Smooth muscle cell of the brain vasculature (primary cell): ENCODE measurements around the gene UST.

Experiments
- DNase-seq: peaks from one replicate; pipeline ENCODE4 v3.0.0-alpha.2; 2012; ENCODE audit warnings: low read depth, low spot score

The UST gene

DNA sequence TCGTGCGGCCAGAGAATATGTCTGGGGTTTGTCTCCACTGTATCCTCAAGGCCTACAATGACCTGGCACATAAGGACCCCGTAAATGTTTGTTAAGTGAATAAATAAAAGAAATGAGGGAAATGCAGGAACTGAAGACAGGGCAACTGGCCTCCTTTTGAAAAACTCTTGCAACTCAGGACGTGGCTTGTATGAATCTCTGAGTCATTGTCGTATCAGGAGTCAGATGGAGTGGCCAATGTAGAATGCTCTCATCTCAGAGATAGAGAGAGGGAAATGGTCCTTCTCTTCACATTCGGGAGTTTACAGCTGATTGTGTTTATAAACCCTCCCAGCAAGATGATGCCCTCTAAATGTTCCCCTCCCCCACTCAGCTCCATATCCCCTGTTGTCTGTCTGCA lies 57.1 kb downstream of the UST start:
- DNase-seq, result no peak

DNA sequence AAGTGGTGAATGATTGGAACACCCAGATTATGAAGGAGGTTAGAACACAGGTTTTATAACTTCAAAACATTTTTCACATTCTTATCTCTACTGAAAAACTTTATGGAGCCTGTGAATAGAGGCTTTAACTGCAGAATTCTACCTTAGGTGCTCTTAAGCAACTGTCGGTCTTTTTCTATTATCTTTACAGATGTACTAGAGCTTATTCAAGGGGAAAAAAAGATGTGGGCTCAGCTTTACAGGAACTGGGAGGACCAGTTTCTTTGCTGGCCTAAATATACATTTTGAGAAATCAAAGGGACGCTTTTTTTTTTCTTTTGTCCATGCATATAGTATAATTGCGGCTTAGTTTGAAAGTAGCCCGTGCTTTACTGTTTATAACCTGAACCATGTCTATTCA lies 58.9 kb downstream of the UST start:
- no peak for DNase-seq

DNA sequence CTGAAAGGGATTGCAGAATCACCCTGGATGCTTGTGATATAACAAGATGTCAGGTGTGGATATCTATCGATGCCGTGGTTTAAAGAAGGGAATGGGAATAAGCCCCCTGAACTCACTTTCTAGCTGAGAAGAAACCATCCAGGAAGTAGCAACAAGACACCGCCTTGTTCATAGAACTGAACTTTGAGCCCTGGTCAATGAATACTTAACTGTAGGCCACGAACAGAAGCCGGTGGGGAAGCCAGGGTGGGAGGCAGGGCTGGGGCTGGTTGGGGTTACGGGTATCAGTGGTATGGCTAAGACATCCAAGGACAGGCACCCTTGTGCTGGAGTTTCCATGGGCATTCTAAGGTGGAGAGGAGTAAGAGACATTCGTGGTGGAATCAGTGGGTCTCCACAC lies 61.0 kb downstream of the UST start:
- DNase-seq, result no peak

DNA sequence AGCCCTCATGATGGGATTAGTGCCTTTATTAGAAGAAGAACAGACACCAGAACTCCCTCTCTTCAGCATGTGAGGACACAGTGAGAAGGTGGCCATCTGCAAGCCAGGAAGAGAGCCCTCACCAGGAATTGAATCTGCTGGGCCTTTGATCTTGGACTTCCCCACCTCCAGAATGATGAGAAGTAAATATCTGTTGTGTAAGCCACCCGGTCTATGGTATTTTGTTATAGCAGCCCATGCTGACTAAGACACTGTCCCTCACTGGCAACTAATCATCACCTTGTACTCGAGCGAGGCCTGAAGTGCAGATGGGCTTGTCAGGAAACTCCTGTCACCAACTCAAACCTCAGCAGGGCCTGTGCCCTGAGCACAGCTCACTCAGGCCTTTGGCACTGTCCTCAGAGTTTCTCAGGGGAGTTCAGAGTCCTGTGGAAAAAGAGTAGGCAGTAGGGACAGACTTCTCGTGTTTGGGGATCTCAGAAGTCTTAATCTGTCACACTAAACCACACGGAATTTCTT lies 62.0 kb downstream of the UST start:
- no peak for DNase-seq

DNA sequence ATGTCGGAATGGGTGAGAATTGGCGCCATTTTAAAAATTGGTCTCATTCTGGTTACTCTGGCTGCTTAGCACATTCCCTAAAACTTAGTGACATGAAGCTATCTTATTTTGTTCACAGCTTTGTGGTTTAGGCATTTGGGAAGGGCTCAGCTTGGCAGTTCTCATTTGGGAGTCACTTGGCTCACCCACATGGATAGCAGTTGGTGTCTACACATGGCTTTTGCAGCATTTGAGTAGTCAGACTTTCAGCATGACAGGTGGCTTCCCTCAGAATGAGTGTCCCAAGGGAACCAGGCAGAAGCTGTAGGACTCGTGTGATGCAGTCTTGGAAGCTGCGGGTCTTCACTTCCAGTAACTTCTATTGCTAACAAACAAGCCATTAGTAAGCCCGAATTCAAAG lies 64.6 kb downstream of the UST start:
- no peak for DNase-seq

DNA sequence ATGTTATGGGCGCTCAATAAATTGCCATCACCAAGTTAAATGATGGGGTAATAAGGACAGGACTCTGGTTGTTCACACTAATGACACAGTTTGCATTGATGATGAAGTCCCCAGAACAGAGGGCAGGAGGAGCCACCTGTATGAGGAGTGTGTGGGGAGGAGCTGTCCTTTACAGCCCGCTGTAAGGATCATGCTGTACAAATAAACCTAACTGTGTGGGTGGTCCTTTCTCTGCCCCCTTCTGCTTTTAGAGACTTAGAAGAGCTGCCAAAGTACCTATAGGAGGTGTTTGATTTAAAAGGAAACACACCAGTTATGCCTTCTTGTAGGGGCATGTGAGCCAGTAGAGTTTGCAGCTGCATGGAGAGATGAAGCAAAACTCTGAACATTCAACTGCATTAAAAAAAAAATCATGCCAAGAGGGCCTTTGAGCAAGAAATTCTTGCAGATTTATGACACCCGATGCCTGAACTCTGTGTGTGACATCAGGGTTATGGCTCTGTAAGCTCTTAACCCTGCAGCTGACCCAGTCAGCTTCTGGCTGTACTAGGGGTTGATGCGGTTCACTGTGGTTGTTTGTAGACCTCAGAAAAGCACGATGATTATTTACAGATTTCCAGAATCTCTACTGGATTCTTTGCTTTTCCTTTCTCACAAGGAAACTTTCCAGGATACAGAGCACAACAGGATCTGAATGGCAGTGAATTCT lies 67.4 kb downstream of the UST start:
- no peak for DNase-seq

DNA sequence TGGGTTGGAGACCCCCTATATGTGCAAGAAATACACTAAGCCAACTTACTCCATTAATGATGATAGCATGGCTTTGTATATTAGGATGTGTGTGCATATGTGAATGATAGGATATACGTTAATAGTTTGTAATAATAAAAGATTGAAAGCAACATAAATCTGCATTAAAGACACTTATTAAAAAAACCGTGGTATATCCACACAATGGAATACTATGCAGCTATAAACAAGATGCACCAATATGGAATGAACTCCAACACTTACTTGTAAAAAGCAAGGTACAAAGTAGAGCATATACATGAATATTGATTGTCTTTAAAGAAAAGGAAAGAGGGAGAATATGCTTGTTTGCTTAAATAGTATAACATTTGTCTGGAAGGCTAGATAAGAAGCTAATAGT lies 68.0 kb downstream of the UST start:
- no peak for DNase-seq

DNA sequence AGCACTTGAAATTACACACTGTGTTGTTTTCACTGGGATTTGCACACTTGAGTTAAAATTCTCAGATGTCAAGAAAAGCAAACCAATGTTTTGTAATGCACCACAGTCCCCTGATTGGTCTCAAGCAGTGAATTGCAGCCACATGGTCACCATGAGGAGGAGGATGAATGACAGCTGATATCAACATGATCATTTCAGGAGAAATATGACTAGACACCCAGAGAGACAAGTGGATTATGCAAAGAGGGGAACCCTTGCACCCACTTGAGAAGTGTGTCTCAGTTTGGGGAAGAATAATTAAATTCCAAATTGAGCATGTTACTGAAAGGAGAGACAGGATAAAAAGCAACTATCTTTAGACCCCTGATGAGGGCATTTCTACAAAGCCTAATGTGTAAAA lies 69.3 kb downstream of the UST start:
- DNase-seq, result no peak

DNA sequence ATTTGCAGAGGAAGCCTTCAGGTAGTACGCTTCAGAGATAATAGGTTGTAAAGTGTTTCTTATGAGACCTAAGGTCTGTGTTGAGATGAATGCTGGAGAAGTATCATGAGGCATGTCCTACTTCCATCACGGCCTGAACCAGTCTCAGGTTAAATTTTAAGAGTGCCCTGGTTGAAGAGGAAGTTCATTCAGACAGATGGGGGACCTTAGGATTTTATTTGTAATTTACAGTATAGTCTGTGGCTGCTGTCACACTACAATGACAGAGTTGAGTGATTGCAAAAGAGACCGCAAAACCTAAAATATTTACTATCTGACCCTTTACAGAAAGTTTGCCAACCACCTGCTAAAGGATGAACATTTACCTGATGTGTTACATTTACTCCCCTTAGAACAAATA lies 70.9 kb downstream of the UST start:
- DNase-seq, result no peak

DNA sequence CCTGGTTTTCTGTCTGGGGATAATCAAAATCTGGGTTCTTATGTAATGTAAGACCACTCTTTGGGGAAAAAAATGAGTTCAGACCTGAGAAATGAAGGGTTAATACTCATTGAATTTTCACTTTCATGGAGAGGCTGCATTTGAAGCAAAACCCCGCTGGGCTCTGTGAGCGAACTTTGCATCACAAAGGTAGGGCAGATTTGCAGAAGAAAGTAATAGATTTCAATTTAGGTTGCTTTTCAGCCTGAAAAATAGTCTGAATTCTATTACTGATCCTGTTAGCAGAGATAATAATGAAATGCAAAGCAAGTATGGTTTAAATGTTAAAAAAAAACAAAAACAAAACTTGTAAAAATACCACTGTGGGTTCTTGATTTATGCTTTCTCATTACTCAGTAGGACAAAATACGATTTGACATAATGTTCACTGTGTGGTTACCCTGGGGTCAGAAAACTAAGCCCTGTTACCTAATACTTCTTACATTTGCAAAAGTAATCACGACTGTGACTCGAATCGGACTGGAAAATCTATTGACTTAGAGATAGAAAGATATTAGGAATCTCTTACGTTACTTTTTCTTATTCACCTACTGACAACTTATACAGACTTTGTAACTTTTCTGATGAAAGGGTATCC lies 72.2 kb downstream of the UST start:
- peak; percentile 10 for DNase-seq

DNA sequence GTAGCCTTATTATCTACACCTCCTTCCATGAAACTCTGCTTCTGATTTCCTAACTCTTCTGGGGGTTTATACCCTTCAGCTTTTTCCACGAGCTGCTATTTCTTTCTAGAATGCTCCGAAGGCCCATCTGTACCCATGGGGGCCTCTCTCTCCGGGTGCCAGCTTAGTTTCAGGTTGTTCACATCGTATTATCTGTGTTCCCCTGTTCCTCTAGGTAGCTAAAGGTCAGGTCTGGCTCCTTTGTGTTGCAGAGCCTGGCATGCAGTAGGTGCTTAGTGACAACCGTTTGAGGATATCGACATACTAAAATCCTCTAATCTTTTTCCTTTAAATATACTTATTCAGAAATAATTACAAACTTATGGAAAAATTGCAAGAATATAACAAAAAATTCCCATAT lies 73.0 kb downstream of the UST start:
- DNase-seq, result no peak

DNA sequence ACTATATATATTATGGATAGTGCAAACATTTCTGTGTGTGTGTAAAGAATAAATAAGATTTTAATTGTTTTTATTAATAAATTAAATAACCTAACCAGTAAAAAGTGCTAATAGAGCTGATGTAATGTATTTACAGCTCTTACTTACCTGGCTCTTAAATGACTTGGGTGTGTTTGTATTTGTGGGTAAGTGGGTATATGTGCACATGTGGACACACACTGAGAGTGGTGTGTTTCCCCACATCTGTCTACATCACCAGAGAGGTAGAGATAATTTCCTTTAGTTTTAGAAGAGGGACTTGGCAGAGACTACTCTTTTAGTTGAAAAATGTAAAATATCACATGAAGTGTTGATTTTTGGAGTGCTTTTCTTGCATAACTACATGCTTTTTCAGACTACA lies 76.0 kb downstream of the UST start:
- DNase-seq, result no peak

DNA sequence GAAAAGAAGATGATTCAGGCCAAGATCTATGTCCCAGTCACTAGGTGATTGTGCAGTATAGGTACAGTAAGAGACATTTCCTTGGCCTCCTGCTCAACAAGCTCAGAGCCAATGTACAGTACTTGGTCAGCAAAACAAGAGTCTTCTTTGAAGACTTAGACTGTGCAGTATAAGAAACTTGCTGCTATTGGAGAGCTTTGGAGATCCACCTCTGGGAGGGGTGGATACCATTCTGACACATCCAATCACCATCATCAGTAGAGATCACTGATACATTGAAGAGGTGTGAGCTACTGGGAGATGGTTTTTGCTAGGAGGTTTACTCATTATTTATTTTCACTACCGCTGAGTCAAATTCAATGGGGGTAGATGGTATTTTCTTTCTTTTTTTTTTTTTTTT lies 77.5 kb downstream of the UST start:
- no peak for DNase-seq

DNA sequence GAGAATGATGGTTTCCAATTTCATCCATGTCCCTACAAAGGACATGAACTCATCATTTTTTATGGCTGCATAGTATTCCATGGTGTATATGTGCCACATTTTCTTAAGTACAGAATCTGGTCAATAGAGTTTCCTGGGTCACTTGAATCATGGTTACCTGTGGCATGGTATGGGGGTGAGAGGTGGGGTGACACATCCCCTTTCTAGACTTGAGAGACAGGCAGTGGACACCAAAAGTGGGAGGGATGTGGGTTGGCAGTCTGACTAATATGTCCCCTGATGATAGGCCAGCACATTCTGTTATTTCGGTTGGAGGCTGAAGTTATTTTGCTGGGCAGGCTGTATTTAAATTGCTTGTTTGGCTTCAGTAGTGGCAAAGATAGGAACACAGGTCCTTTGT lies 78.1 kb downstream of the UST start:
- DNase-seq, result no peak

DNA sequence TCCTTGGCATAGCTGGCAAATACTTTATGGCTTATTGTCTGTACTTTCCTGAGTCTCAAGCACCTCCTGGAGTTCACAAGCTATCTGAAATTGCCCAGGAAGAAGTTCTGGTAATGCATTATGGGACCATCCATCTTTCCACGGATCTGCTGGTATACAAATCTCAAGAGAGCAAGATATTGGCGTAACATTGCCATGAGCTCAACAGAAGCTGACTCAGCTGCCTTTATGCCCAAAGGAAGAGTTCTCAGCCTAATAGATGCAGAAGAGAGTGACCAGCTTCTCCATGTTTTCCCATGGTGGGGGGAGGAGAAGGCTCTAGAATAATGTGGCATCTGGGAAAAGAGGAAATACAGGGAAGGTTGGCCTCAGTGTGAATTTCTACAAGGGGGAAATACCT lies 78.7 kb downstream of the UST start:
- no peak for DNase-seq

DNA sequence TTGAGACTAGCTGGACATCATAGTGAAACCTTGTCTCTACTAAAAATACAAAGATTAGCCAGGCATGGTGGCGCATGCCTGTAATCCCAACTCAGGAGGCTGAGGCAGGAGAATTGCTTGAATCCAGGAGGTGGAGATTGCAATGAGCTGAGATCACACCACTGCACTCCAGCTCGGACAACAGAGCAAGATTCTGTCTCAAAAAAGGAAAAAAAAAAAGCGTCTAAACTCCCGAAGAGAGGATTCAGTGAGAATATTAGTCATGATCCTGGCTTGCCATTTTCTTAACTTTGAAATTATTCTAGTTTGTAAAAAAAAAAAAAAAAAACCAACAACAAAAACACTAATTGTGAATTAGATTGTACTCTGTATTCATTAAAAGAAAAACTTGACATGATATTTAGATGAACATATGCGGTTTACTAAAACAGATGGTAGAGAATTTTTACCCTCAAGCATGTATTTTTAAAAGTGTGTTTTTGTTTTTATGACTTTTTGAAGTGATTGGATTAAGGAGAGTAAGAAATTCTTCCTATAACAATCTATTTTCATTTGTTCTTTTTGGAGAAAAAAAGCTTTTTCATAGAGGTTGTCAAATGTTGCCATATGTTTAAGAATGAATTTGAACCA lies 80.7 kb downstream of the UST start:
- no peak for DNase-seq

DNA sequence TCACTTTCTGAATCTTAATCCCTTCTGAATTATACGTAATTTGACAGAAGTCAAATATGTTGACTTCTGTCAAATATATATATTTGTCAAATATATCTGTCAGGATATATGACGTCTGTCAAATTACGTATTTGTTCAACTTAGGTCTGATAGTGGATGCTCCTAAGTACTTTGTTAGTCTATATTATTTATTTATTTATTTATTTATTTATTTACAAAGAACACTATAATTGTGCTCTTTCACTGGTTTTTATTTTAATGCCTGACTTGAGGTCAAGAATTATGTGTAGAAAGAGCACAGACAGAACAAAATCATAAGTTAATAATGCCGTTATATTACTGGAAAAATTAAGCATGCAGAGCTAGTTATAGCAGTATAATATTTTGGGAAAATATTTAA lies 81.2 kb downstream of the UST start:
- DNase-seq, result no peak

DNA sequence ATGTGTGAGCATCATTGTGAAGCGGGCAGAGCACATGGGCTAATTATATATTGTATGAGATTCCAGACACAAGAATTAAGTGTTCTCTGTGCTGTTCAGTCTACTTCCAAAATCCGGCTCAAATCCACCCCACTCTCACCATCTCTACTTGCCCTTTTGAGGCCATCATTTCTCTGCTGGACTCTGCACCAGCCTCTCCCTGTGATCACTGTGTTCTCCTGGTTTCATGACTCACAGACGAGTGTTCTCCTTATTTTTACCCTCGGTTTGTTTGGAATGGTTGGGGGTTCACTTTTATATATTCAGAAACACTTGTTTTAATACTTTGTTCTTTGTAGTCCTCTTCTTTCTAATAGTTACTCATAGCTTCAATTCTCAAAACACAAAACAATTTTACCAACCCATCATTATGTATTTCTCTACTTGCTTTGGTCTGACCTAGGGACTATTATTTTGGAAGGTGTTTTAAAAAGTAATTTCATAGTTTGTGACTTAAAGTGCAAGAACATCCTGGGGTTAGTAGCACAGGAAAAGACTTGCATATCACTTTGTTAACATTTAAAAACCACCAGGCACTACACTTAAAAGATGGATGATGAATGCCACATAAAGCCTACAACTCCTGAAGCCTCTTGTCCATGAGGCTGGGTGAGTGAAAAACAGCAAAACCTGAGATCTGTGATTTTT lies 82.7 kb downstream of the UST start:
- DNase-seq, result no peak

DNA sequence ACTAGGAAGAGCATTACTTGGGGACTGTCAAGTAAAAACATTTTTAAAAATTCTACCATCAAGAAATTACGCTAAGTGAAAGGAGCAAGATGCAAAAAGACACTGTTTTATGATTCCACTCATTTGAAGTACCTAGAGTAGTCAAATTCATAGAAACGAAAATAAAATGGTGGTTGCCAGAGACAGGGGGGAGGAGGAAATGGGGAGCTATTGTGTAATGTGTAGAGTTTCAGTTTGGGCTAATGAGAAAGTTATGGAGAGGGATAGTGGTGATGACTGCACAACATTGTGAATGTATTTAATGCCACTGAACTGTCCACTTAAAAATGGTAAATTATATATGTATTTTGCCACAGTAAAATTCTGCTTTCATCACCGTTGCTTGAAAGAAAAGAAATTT lies 83.8 kb downstream of the UST start:
- no peak for DNase-seq

DNA sequence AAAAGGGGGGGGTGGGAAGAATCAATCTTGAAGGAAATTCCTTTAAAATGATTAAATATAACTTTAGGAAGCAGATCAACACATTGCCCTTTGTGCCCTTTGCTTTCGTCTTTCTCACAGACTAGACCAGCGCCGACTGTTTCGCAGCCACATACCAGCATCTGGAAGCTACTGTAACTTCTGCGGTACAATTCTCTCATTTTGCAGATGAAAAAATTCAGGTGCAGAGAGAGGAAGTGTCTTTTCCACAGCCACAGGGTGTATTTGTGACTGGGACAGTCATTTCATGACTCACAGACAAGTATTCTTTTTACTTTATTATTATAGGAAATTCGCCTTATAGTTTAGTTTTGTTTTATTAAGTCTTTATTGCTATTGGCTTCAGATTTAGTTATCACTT lies 84.2 kb downstream of the UST start:
- no peak for DNase-seq

DNA sequence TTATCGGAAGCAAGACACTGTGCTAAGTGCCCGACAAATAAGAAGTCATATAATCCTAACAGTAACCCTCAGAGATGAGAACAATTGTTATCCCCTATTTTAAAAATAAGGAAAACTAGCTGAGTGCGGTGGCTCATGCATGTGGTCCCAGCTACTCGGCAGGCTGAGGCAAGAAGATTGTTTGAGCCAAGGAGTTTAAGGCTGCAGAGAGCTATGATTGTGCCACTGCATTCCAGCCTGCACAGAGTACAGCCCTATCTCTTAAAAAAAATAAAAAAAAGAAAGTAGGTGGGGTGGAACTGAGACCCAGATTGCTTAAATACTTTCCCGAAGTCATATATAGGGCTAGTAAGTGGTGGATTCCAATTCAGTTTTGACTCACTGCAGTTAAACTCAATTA lies 84.7 kb downstream of the UST start:
- DNase-seq, result no peak

DNA sequence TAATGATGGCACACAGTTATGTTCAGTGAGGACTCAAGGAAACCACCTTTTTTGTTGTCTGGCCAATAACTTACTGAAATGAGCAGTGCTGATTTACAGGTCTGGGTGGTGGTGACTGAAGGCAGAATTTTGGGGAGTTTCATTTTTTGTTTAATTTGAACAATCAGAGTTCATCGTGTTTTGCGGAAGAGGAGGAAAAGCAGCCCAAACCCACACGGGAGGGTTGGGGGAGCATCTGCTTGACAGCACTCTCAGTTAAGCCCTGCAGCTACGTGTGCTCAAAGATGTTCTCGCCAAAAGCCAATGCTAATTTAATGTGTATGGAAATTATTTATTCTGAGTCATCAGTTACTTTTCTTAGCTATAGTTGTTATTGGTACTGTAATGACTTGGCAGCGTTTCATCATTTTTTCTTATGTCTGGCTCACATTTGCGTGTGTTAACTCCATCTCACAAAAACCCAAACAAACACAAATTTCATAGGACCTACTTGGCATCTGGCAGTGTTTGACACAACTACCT lies 89.2 kb downstream of the UST start:
- DNase-seq, result no peak
